HepG2 (cell line): ENCODE measurements around the gene CYSRT1. TPM values are rescaled to one million over a fixed set of nuclear protein-coding genes. Genes with fewer than 3 reads are reported as not detected.

Experiments used
- GLI4 ChIP-seq: sonication (generic); formaldehyde crosslinking; IDR thresholded peaks from 2 replicates; pipeline ENCODE4 v1.5.1; 2020; ENCODE audit warnings: missing genetic modification reagents, mild to moderate bottlenecking, moderate library complexity, borderline replicate concordance
- MAF1 ChIP-seq: sonication (generic); formaldehyde crosslinking; IDR thresholded peaks from 2 replicates; pipeline ENCODE4 v1.5.0; 2020; ENCODE audit warnings: missing genetic modification reagents, borderline replicate concordance
- MAFK ChIP-seq, 2 experiments: IDR thresholded peaks in 1 of 2; conservative IDR thresholded peaks in 1 of 2; 2 replicates each; pipeline ENCODE4 v1.6.1; 2011; ENCODE audit warnings: improper control_type of control experiment in 2 of 2, low read length in 2 of 2
- NKX3-1 ChIP-seq: sonication (generic); formaldehyde crosslinking; IDR thresholded peaks from 2 replicates; pipeline ENCODE4 v1.5.0; 2020; ENCODE audit warnings: missing genetic modification reagents
- RAD21 ChIP-seq: fragments of 450-650 bp; formaldehyde crosslinking; IDR thresholded peaks from 2 replicates; pipeline ENCODE4 v1.5.0; 2020; ENCODE audit warnings: mild to moderate bottlenecking
- ZNF274 ChIP-seq: sonication (generic); formaldehyde crosslinking; IDR thresholded peaks from 2 replicates; pipeline ENCODE4 v1.5.1; 2020; ENCODE audit warnings: mild to moderate bottlenecking, missing genetic modification reagents
- ZNF530 ChIP-seq: sonication (generic); formaldehyde crosslinking; IDR thresholded peaks from 2 replicates; pipeline ENCODE4 v1.5.0; 2020; ENCODE audit warnings: low read depth, mild to moderate bottlenecking, missing genetic modification reagents
- polyA plus RNA-seq, 8 experiments: library from polyadenylated mRNA; depleted of rRNA in 3 of 8; stranded (reverse) in 7 of 8; unstranded in 1 of 8; fragments of >200 nt; fragmentation: Illumina TruSeq in 4 of 8; extraction: Trizol in 4 of 8; gene quantifications; 2 replicates each; pipeline versions ENCODE4 v1.2.1 to v1.2.3, GENCODE V29; 2011 to 2016; ENCODE audit warnings: low read depth in 4 of 8, missing spikeins in 1 of 8, mixed read lengths in 1 of 8; ENCODE audit not compliant: insufficient read depth in 1 of 8
- total RNA-seq, 5 experiments: library from RNA; depleted of rRNA; stranded (reverse); fragments of >200 nt; fragmentation: Illumina TruSeq; extraction: Trizol; gene quantifications; 2 replicates each; pipeline ENCODE4 v1.2.3, GENCODE V29; 2016; ENCODE audit warnings: low read depth in 1 of 5
- TF ChIP-seq, protein P1 (sequence below): sonication (generic); formaldehyde crosslinking; IDR thresholded peaks from 2 replicates; pipeline ENCODE4 v1.4.0; 2020; ENCODE audit warnings: missing genetic modification reagents, borderline replicate concordance
- TF ChIP-seq, protein P2 (sequence below): sonication (generic); formaldehyde crosslinking; IDR thresholded peaks from 2 replicates; pipeline ENCODE4 v1.5.1; 2020; ENCODE audit warnings: missing genetic modification reagents, mild to moderate bottlenecking, borderline replicate concordance
- TF ChIP-seq, protein P3 (sequence below): sonication (generic); formaldehyde crosslinking; conservative IDR thresholded peaks from 2 replicates; pipeline ENCODE4 v1.4.0; 2020; ENCODE audit warnings: missing genetic modification reagents
- TF ChIP-seq, protein P4 (sequence below): sonication (generic); formaldehyde crosslinking; IDR thresholded peaks from 2 replicates; pipeline ENCODE4 v1.5.0; 2020; ENCODE audit warnings: mild to moderate bottlenecking, missing genetic modification reagents, borderline replicate concordance
- TF ChIP-seq, protein P5 (sequence below), 2 experiments: sonication (generic) in 1 of 2; formaldehyde crosslinking in 1 of 2; IDR thresholded peaks; 2 replicates each; pipeline versions ENCODE4 v1.6.1 to v1.9.0; 2014 to 2022; ENCODE audit warnings: antibody characterized with exemption in 1 of 2, borderline replicate concordance in 1 of 2, inconsistent platforms in 1 of 2, low read depth in 1 of 2, missing genetic modification reagents in 1 of 2

Gene CYSRT1
- total and polyA plus RNA-seq, 2 of the 13 experiments (the other 11 are each of a cell fraction or from before 2014, with no cell fraction given) = 1.5 to 2.1 TPM

DNA sequence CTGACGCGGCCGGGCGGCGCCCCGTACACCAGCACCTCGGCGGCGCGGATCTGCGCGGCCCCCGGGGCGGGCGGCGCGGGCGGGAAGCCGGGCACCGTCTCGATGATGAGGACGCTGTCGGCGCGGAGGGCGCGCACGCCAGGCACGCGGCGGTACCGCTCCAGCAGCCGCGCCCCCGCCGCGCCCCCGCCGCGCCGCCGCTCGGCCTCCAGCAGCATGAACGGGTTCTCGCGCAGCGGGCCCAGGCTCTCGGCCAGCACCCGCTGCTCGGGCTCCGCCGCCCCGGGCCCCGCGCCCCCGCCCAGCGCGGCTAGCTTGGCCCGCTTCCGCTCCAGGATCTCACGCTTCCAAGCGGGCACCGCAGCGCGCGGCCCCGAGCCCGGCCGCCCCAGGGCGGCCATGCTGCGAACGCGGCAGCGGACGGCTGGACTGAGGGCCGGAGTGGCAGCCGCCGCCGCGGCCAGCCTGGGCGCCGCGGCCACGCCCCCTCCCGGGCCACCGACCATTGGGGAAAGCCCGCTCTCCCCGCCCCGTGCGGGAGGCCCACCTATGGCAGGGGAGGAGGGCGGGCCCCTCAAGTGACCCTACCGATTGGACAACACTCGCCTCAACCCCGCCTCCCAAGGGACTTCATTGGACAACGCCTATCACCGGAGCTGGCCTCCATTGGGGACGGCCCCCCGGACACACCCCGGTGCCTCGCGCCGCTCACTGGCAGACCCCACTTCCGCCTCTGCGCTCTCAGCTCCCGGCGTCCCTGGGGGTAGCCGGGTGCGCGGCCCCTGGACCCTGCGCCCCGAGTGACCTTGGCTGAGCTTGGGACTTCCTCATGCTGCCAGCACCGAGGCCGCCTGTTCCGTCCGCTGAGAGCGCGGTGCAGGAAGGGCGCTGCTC lies 24.4 kb upstream of the CYSRT1 start, which contains the start of gene TPRN (continued):
- no peak for TF ChIP-seq NKX3-1 (CRISPR knock-in tag)
- no peak; the same call in 1 of the 2 replicates for TF ChIP-seq RAD21
- TF ChIP-seq, protein P1, sequence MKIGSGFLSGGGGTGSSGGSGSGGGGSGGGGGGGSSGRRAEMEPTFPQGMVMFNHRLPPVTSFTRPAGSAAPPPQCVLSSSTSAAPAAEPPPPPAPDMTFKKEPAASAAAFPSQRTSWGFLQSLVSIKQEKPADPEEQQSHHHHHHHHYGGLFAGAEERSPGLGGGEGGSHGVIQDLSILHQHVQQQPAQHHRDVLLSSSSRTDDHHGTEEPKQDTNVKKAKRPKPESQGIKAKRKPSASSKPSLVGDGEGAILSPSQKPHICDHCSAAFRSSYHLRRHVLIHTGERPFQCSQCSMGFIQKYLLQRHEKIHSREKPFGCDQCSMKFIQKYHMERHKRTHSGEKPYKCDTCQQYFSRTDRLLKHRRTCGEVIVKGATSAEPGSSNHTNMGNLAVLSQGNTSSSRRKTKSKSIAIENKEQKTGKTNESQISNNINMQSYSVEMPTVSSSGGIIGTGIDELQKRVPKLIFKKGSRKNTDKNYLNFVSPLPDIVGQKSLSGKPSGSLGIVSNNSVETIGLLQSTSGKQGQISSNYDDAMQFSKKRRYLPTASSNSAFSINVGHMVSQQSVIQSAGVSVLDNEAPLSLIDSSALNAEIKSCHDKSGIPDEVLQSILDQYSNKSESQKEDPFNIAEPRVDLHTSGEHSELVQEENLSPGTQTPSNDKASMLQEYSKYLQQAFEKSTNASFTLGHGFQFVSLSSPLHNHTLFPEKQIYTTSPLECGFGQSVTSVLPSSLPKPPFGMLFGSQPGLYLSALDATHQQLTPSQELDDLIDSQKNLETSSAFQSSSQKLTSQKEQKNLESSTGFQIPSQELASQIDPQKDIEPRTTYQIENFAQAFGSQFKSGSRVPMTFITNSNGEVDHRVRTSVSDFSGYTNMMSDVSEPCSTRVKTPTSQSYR (CRISPR knock-in tag) = peak; percentile 64
- TF ChIP-seq GLI4 (CRISPR knock-in tag) = no peak
- TF ChIP-seq, protein P2, sequence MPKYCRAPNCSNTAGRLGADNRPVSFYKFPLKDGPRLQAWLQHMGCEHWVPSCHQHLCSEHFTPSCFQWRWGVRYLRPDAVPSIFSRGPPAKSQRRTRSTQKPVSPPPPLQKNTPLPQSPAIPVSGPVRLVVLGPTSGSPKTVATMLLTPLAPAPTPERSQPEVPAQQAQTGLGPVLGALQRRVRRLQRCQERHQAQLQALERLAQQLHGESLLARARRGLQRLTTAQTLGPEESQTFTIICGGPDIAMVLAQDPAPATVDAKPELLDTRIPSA = no peak
- peak; percentile 70; the same call in 1 of the 2 replicates for TF ChIP-seq ZNF274 (CRISPR knock-in tag)
- TF ChIP-seq, protein P3, sequence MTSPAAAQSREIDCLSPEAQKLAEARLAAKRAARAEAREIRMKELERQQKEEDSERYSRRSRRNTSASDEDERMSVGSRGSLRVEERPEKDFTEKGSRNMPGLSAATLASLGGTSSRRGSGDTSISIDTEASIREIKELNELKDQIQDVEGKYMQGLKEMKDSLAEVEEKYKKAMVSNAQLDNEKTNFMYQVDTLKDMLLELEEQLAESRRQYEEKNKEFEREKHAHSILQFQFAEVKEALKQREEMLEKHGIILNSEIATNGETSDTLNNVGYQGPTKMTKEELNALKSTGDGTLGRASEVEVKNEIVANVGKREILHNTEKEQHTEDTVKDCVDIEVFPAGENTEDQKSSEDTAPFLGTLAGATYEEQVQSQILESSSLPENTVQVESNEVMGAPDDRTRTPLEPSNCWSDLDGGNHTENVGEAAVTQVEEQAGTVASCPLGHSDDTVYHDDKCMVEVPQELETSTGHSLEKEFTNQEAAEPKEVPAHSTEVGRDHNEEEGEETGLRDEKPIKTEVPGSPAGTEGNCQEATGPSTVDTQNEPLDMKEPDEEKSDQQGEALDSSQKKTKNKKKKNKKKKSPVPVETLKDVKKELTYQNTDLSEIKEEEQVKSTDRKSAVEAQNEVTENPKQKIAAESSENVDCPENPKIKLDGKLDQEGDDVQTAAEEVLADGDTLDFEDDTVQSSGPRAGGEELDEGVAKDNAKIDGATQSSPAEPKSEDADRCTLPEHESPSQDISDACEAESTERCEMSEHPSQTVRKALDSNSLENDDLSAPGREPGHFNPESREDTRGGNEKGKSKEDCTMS (CRISPR knock-in tag) = no peak
- TF ChIP-seq, protein P4, sequence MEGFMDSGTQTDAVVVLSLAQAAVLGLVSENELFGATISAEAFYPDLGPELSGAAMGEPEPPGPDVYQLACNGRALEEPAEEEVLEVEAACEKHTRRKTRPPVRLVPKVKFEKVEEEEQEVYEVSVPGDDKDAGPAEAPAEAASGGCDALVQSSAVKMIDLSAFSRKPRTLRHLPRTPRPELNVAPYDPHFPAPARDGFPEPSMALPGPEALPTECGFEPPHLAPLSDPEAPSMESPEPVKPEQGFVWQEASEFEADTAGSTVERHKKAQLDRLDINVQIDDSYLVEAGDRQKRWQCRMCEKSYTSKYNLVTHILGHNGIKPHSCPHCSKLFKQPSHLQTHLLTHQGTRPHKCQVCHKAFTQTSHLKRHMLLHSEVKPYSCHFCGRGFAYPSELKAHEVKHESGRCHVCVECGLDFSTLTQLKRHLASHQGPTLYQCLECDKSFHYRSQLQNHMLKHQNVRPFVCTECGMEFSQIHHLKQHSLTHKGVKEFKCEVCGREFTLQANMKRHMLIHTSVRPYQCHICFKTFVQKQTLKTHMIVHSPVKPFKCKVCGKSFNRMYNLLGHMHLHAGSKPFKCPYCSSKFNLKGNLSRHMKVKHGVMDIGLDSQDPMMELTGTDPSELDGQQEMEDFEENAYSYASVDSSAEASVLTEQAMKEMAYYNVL (CRISPR knock-in tag) = no peak
- TF ChIP-seq MAFK (conservative IDR thresholded peaks at IDR 0.05 in 1 of 2, IDR thresholded peaks at IDR 0.05 in 1 of 2; ENCODE audit: low read length in 2 of 2) = no peak
- no peak for TF ChIP-seq ZNF530 (CRISPR knock-in tag)
- TF ChIP-seq, protein P5, sequence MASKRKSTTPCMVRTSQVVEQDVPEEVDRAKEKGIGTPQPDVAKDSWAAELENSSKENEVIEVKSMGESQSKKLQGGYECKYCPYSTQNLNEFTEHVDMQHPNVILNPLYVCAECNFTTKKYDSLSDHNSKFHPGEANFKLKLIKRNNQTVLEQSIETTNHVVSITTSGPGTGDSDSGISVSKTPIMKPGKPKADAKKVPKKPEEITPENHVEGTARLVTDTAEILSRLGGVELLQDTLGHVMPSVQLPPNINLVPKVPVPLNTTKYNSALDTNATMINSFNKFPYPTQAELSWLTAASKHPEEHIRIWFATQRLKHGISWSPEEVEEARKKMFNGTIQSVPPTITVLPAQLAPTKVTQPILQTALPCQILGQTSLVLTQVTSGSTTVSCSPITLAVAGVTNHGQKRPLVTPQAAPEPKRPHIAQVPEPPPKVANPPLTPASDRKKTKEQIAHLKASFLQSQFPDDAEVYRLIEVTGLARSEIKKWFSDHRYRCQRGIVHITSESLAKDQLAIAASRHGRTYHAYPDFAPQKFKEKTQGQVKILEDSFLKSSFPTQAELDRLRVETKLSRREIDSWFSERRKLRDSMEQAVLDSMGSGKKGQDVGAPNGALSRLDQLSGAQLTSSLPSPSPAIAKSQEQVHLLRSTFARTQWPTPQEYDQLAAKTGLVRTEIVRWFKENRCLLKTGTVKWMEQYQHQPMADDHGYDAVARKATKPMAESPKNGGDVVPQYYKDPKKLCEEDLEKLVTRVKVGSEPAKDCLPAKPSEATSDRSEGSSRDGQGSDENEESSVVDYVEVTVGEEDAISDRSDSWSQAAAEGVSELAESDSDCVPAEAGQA (IDR thresholded peaks at IDR 0.05; ENCODE audit: low read depth) = peak; percentile 63; the same call in 1 of the 2 replicates
- TF ChIP-seq, protein P5 (CRISPR knock-in tag; IDR thresholded peaks at IDR 0.05; ENCODE audit: borderline replicate concordance) = peak; percentile 22; the same call in 1 of the 2 replicates
- peak; percentile 51; the same call in 1 of the 2 replicates for TF ChIP-seq MAF1 (CRISPR knock-in tag)
